ENCODE results near the gene MYO18B.

Gene MYO18B

DNA sequence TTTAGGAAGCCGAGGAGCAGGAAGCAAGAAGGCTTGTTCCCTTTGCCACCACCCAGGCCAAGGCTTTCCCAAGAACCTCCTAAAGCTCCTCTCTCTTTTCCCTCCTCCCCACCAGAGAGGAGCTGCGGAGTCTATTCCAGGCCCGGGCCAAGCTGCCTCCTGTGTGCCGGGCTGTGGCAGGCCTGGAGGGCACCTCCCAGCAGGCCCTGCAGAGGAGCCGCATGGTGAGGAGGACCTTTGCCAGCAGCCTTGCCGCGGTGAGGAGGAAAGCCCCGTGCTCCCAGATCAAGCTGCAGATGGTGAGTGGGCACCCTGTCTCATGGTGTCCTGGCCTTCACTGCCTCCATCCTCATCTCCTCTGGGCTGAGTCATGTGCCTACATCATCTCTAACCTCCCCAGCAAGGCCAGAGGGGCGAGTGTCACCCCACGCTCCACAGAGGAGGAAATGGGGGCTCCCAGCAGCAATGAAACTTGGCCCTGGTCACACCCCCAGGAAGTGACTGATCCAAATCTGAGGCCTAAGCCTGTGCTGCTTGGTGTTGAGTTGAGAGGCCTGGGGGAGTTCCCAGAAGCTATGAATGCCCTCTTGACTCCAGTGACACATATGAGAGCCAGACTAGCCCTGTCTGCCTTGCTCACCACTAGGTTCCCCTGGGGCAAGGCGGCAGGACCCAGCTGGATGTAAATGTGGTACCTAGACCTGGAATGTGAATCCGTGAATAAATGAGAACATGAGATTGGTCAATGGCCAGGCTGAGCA, 104.2 kb downstream of the MYO18B start:
- FAIRE-seq (no peak), DNase-seq (ENCODE audit: low spot score) (no peak)

DNA sequence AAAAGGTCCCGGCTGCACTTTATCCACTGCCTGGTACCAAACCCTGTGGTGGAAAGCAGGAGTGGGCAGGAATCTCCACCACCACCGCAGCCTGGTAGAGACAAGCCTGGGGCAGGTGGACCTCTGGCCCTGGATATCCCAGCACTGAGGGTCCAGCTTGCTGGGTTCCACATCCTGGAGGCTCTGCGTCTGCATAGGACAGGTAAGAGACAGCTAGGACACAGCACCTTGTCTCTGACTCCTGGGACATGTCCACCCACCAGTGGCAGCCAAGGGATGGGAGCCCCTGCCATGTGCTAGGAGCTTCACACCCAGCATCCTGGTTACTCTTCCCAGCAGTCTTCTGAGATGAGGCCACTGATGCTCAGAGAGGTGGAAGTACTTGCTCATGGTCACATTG, 105.5 kb downstream of the MYO18B start:
- FAIRE-seq (peak; percentile 88), DNase-seq (ENCODE audit: low spot score) (no peak)

DNA sequence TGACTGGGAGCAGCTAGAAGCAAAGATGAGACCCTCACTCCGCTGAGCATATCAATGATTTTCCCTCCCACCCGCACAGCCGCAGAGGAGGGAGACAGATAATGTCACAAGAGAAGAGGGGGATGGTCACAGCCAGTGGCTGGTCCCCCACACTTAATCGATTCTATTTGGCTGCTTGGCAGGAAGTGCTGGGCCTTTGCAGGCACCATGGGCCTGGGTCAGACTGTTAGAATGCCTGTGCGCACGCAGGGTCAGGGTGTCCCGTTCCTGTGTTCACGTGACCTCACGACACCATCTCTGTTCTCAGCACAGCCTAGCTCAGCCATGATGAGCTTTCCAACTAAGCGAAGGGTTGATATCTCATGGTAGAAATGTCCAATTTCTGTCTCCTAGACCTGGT, 107.0 kb downstream of the MYO18B start:
- FAIRE-seq = no peak
- DNase-seq (ENCODE audit: low spot score) = no peak

DNA sequence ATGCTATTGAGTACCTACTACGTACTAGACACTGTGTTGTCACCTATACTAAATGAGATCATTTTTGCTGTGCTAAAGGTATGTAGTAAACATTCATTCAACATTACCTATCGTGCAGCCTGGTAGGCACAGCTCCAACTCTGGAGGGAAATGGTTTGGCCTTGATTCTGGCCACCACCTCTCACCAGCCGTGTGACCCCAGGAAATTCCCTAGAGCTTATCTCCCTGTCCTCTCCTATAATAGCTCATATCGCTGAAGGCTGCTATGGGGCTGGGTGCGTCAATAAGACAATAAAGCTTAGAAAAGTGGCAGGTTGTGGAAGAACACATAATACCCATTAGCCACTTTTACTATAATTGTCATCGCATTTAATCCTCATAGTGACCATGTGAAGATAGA, 107.5 kb downstream of the MYO18B start:
- DNase-seq (ENCODE audit: low spot score) (no peak), FAIRE-seq (peak; percentile 99)

DNA sequence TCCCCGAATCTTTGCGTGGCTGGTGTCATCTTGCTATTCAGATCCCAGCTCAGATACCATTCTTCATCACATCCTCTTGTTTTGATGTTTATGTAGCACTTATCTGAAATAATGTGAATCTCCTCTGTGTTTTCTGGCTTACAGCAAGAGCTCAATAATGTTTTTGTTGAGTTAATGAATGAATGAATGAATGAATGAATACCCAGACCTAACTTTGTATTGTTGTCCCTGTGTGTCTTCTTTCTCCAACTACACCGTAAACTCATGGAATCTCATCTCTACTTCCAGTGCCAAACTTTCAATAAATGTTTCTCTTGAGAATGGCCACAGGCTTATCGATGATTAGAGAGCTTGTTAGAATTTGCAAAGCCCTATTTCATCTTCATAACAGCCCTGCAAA, 110.2 kb downstream of the MYO18B start:
- DNase-seq (ENCODE audit: low spot score) (no peak), FAIRE-seq (peak; percentile 32)

DNA sequence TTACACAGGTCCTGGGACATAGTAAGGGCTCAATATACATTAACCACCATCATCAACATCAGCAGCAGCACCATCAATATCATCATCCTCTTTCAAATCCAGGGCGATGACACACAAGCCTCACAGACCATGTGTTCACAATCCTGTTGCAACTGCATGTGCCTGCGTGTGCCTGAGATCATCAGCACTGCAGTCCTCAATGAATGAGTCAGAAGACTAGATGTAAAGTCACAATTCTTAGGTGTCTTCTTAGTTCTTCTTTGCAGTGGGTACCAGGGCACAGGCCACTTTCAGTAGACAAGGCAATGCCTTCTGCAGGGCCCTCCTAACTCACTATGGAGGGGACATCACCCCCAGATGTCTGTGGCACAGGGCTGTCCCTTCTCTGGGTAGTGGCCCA, 111.1 kb downstream of the MYO18B start:
- DNase-seq (ENCODE audit: low spot score) (no peak), FAIRE-seq (peak; percentile 99)

DNA sequence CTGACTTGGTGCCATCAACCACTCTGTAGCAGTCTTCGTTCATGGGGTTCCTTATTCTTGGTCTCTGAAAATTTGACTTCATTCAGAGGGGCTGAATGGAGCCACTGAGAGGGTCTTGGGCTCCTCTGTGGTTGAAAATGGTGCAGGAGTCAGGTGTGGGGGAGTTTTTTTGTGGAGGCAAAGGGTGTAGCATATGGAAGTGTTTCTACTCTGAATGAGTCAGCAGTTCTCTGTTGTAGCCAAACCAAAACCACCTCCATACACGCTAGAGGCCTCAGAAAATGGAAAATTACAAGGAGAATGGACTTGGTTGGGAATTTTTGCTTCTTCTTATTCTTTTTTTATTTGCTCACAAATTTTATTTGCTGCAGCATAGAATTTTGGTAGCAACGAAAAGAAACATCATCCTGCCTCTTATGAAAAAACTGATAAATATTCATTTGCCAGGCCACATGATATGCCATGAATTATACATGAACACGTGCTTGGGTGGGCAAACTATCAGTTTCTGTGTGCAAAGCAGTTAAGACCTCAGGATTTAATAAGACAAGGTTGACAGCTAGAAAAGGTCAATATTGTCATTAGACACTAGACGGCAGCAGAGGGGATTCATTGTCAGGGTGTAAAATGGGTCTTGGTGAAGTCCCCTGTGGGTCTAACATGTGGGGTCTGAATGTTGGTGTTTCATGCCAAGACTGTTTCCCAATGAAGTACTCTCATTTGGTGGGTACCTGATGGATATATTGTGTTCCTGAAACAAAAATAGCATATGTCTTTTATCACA, 111.7 kb downstream of the MYO18B start:
- FAIRE-seq (no peak), DNase-seq (ENCODE audit: low spot score) (no peak)

DNA sequence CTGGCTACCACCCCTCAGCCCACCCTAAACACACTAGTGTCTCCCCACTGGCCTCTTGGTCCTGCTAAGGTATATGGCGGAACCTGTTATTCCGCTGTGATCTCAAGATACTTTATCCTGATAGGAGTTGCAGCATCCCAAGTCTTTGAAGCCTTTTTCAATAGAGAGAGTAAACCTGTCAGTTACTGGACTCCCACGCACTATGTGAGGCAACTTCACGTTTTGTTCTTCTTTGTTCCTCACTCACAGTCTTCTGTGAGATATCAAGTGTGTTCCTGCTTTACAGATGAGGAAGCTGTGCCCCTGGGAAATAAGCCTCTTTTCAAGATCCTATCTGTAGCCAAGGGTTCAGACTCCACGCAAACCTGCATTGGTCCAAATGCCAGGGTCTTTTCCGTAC, 127.8 kb downstream of the MYO18B start:
- no peak for FAIRE-seq

DNA sequence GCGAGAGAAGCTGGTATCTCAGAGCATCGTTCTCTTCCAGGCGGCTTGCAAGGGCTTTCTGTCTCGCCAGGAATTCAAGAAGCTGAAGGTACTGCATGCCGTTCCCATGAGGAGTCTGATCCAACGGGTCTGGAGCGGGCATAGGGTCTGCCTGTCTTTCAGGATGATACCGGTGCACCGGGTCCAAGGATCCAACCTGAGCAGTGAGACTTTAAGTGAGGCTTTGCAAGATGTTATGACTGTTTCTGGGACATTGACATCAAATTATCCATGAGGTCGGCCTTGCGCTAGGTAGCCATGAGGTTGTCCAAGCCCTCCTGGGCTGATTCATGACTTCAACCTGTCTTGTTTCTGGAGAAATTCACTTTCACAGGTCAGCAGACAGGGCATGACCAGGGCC, 132.3 kb downstream of the MYO18B start:
- no peak for DNase-seq (ENCODE audit: low spot score)

More for the DNA sequence above, 127.8 kb downstream of the MYO18B start:
- no peak for DNase-seq (ENCODE audit: low spot score)

DNA sequence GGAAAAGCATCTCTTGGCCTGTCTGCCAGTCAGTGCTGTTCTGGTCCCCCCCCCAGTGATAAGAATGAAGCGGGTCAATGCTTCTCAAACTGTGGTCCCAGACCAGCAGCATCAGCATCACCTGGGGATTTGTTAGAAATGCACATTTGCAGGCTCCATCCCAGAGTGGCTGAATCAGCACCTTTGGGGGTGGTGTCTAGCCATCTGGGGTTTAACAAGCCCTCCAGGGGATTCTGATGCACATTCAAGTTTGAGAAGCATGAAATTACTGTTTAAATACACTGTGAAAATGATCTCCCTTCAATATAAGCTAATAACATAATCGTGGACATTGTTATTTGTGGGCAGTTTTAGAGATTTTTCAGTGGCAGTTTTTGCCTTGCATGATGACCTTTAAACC, 133.5 kb downstream of the MYO18B start:
- no peak for DNase-seq (ENCODE audit: low spot score)
- peak; percentile 95 for FAIRE-seq

More for the DNA sequence above, 132.3 kb downstream of the MYO18B start:
- FAIRE-seq = no peak

DNA sequence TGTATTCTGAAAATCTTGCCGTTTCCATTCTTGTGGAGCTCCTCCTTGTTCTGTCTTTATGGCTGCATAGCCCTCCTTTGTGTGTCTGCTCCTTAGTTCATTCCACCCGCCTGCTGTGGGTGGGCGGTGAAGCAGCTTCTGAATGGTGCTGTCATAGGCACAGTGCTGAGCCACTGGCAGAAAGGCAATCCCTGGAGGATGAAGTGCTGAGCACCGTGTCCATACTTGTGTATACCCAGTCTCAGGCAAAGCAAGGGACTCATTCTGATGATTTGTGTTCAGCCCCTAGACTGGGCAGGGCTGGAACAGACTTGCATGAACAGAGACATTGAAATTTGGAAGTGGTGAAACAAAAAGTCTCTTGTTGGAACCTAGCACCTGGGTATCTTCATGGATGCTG, 134.9 kb downstream of the MYO18B start:
- DNase-seq (ENCODE audit: low spot score) (no peak), FAIRE-seq (peak; percentile 65)

DNA sequence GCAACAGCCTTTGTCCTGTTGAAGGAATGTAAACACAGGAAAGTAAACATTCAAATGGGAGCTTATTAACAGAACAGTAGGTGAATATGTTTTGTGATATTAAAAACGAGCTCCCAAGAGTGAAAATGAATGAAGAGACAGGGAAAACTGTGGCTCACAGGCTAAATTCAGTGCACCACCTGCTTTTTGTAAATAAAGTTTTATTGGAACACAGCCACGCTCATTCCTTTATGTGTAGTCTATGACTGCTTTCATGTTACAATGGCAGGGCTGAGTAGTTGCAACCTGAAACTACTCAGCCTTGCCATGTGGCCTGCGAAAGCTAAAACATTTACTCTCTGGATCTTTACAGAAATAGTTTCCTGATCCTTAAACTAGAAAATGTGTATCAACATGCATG, 136.9 kb downstream of the MYO18B start:
- DNase-seq (ENCODE audit: low spot score) (no peak), FAIRE-seq (peak; percentile 30)

DNA sequence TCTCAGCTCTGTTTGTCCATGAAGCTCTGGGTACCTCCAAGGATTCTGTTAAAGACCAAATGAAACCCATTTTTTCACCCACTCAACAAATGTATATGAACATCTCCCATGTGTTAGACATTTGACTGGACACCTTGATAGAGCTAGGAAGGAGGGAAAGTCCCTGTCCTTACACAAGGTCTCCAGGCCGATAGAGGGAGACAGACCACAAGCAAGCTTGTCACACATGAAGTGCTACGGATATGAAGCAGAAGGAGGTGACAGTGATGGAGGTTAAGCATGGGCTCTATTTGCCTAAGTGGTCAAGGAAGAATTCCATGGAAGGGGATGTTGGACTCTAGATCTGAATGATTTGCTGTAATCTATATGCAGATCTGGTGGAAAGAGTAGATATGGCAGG, 138.5 kb downstream of the MYO18B start:
- peak; percentile 76 for FAIRE-seq
- DNase-seq (ENCODE audit: low spot score) = no peak

DNA sequence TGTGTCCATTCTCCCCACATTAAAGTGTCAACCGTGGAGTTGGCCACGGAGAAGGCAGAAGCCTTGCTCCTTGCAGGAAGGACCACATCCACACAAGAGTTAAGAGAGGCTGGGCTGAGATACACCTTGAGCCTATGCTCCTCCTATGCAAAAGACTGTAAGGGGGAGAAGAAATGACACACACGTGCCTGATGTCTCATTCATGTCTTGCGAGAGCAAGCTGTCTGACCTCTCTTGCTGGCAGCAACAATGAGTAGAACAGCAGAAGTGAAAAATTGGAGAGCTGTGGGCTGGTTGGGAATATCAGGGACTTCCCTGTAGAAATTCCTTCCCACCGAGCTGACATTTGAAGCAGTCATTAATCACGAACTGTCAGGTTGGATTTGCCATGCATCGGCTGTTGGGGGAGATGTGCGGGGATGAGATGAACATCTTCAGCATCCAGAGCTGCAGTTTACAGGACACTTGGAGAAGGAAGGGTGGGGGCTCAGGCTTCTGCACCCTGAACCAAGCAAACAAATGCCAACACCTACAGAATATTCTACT, 139.3 kb downstream of the MYO18B start:
- no peak for DNase-seq (ENCODE audit: low spot score)
- no peak for FAIRE-seq

DNA sequence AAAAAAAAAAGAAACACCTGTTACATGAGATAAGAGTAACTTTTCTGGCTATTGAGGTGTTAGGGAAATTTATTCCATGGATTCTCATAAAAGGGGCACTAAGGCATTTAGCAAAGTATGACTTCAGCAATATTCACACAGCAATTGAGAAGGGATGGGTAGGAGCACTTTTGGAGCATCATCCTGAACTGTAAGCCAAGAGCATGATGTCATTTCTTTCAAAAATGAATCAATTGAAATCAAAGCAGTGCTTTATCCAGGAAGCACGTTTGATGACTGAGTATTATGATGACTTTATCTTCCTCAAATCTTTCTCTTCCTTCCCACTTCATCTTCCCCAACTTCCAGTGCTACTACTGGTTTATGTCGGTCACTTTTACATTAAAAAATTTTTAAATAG, 140.4 kb downstream of the MYO18B start:
- FAIRE-seq (peak; percentile 83), DNase-seq (ENCODE audit: low spot score) (no peak)

DNA sequence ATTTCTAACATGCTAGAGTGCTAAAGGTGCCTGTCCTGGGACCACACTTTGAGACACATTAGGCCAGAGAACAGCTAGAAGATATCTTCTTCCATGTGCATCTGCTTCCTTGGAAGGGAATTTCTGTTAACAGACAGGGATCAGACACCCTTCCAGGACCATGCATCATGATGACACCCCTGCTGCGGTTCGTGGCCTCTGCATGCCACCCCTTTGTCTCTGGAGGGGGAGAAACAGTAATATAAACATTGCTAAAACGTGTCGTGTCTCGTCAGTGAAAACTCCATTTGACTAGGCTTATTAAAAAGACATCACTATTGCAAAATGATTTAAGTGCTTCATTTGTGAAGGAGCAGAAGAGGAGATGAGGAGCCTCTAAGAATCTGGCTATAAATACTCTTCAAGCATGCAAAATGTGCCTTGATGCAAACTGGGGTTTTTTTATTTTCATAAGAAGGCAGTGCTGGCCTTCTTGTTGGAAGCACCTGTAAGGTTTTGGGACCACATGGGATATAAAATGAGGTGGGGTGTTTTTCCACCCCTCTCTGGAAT, 141.6 kb downstream of the MYO18B start:
- FAIRE-seq = peak; percentile 88
- DNase-seq (ENCODE audit: low spot score) = no peak

DNA sequence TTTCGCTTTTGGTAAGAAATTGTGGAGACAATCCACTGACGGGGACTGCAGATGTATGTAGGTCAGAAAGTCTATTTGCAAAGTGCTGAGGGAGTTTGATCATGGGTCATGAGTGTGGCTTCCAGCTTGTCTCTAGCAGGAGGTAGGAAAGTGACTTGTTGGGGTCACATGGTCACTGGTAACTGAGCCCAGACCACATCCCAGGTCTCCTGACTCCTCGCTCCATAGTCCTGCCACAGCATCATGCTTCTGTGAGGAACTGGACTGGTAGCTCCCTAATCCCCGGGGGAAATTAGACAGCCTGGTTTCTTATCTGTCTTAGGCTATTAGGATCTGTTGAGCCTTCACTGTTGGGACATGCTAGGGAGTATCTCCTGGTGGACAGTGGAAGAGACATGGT, 142.1 kb downstream of the MYO18B start:
- DNase-seq (ENCODE audit: low spot score) = no peak
- no peak for FAIRE-seq

DNA sequence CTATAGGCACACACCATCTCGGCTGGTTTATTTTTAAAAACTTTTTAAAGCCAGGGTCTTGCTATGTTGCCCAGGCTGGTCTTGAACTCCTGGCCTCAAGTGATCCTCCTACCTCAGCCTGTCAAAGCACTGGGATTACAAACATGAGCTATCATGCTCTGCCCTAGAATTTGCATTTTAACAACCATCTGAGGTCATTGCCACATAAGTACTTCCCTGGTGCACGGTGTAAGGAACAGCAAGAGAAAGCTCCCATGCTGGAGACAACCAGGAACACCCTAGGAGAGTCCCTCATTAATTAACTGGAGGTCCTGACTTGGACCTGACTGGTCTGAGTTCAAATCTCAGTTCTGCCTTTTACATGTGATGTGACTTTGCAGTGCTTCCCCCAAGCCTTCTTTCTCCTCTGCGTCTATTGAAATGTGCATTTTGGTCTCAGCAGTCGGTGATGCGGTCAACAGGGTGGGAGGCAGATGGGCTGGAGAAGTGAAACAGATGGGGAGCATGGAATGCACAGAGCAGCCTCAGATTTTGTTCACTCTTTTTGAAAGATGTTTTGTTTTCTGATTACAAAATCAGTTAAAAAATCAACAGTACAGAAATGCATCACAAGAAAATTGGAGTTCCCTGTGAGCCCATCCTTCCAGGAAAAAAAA, 146.5 kb downstream of the MYO18B start:
- FAIRE-seq (peak; percentile 92), DNase-seq (ENCODE audit: low spot score) (no peak)

DNA sequence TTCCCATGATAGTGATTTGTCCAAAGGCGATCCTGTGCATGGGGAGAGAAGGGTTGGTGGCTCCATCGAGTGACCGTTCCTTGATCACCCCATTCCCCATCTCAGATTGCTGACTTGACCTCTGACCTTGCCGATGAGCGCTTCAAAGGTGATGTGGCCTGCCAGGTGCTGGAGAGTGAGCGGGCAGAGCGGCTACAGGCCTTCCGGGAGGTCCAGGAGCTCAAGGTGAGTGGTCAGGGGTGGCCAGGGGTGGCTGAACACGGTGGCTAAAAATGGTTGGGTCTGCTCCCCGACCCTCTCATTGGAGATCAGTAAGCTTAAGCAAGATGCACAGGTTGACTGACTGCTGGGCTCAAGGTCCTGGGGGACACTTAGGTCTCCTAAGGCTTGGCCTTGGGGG, 148.7 kb downstream of the MYO18B start:
- peak; percentile 82 for FAIRE-seq
- DNase-seq (ENCODE audit: low spot score) = no peak

DNA sequence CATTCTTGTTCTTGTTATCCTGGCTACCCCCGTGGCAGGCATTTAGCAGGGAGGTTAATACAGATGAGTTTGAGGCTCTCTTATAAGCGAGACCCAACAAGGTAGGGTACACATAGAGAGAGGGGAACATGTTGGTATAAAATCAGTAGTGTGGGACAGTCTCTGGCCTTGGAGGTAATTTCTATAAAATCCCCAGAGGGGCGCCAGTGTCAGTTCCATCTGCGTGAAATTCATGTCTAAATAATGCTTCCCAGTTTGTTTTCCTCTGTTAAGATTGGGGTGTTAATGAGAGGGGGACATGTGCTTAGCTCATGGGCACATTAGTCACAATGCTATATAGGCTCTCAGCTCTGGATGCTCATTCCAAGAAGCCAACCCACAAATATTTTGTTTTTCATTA, 150.7 kb downstream of the MYO18B start:
- DNase-seq (ENCODE audit: low spot score) (no peak), FAIRE-seq (no peak)

DNA sequence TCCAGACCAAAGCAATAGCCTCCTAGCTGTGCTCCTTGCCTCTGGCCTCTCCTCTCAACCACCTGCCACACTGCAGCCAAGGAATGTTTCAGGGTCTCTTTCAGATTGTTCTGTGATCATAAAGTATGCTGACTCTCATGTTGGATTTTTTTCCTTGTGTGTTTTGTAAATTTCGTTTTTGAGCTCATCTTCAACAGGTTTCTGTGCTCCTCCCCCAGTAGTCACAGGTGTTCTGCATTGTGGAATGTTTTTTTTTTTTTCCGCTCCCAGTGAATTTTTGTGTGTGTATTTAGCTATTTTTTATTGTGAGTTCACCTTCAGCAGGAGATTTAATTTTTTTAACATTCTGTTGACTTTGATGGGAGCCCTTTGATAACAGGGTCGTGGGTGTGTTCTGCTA, 153.7 kb downstream of the MYO18B start:
- peak; percentile 55 for FAIRE-seq
- DNase-seq (ENCODE audit: low spot score) = no peak

DNA sequence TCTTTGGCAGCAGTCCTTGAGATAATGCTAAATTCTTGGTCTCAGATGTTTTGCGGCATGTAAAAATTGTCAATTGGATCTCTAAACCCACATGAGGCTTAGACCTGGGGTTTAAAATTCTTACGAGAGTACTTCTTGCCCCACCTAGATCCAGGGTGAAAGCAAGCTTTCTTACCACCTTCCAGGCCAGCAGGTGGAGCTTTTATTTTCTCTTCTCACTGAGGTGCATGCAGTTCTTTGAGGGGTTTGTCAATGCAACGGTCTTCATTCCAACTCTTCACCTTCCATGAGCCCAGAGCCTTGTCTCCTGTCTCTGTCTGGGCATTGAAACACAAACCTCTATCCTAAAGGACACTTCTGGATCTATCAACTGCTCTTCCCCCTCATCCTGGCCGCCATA, 154.1 kb downstream of the MYO18B start:
- no peak for FAIRE-seq
- no peak for DNase-seq (ENCODE audit: low spot score)

All from urothelium cell line (cell line).